C4-2B (cell line): ENCODE measurements around the gene DCT.
"Not testable (repeated sequence)": the region's sequence is repeated elsewhere in the genome, so short reads cannot be mapped to it uniquely, and the experiment has no call there.

Source experiments
- H3K27ac ChIP-seq: fragments of 450-650 bp; 2 replicates; pipeline ENCODE4 v1.5.1; 2017
- ZFX ChIP-seq: fragments of 450-650 bp; IDR thresholded peaks from 2 replicates; pipeline ENCODE4 v1.6.1; 2017
- TF ChIP-seq, protein P1 (sequence below): fragments of 450-650 bp; conservative IDR thresholded peaks from 2 replicates; pipeline ENCODE4 v1.5.1; 2017; ENCODE audit warnings: mild to moderate bottlenecking

Gene DCT

DNA sequence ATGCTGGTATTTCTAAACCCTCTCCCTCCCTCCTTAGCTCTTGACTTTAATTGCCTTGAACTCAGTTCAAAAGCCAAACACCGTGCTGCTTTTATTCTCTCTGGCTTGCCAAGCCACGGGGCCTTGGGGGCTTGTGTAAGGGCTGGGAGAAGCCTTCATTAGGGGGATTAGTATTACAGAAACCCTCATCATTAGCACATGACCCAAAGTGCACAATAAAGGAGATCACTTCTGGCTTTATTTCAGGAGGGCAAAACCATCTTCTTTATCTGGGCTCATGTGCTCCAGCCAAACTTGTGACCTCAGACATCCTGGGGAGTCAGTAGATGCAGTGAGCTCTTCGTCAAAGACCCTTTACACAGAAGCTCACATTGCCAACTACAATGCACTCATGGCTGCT is at the start of gene DCT:
Gene DCT (minus strand): TSS at position 67 of the 400 bp plus-strand sequence. CDS start 427 bp downstream, outside the sequence.
- H3K27ac ChIP-seq: no peak within 1 kb of the TSS
- TF ChIP-seq, protein P1, sequence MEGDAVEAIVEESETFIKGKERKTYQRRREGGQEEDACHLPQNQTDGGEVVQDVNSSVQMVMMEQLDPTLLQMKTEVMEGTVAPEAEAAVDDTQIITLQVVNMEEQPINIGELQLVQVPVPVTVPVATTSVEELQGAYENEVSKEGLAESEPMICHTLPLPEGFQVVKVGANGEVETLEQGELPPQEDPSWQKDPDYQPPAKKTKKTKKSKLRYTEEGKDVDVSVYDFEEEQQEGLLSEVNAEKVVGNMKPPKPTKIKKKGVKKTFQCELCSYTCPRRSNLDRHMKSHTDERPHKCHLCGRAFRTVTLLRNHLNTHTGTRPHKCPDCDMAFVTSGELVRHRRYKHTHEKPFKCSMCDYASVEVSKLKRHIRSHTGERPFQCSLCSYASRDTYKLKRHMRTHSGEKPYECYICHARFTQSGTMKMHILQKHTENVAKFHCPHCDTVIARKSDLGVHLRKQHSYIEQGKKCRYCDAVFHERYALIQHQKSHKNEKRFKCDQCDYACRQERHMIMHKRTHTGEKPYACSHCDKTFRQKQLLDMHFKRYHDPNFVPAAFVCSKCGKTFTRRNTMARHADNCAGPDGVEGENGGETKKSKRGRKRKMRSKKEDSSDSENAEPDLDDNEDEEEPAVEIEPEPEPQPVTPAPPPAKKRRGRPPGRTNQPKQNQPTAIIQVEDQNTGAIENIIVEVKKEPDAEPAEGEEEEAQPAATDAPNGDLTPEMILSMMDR: no peak

DNA sequence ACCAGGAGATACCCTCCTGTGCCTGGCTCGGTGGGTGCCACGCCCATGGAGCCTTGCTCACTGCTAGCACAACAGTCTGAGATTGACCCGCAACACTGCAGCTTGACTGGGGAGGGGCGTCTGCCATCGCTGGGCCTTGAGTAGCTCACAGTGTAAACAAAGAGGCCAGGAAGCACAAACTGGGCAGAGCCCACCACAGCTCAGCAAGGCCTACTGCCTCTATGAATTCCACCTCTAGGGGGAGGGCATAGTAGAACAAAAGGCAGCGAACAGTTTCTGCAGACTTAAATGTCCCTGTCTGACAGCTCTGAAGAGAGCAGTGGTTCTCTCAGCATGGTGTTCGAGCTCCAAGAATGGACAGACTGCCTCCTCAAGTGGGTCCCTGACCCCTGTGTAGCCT is 47.5 kb upstream of the DCT start:
- not testable (repeated sequence) for H3K27ac ChIP-seq

DNA sequence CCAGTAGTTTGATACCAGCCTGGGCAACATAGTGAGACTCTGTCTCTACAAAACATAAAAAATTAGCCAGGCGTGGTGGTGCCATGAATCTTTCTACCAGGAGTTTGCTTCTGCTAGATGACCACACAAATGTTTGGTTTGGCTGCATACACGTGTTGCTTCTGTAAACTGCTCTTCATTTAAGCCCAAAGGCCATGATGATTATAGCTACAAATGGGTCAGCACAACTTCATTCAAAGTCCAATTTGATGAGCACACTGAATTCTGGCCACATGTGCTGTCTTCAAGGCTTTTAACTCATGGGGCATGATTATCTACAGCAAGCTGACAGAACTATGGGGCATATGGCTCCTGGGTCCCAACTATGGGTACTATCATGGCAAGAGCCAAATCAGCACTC is 46.3 kb upstream of the DCT start:
- TF ChIP-seq, protein P1: no peak
- TF ChIP-seq ZFX: no peak
- no peak overlapping the region for H3K27ac ChIP-seq

DNA sequence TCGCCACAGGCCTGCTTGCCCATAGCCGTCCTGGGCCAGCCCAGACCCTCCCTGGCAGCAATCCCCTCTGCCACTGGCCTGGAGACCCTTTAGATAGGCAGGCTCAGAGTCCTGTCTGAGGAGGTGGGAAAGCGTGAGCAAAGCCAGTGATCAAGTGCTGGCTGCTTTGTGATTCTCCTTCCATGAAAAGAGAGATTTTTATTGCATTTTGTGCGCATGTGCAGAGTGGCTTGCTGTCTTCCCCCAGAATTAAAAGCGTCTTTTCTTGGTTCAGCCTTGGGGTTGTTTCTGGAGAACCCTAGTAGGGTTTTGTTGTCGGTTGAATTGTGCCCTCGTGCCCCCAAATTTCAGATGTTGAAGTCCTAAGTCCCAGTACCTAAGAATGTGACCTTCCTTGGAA is 44.9 kb upstream of the DCT start:
- no peak for TF ChIP-seq ZFX
- TF ChIP-seq, protein P1: no peak
- H3K27ac ChIP-seq: no peak overlapping the region

DNA sequence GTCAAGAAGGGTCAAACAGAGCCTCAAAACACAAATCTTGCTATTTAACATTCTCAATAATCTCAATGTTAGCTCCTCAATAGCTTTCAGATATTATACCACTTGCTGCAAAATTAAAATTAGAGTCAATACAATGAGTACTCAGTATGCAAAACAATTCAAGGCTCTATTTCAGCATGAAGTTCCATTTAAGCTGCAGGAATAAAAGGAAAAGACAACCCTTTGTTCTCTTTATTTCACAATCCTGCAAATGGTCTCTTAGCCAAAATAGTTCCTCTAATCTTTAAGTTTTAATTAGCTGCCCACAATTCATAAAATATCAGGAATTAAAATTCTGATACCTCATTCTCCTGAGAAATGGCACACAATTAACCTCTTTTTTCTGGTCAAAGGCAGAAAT is 40.5 kb upstream of the DCT start:
- no peak for TF ChIP-seq ZFX
- TF ChIP-seq, protein P1: no peak
- H3K27ac ChIP-seq: no peak overlapping the region

DNA sequence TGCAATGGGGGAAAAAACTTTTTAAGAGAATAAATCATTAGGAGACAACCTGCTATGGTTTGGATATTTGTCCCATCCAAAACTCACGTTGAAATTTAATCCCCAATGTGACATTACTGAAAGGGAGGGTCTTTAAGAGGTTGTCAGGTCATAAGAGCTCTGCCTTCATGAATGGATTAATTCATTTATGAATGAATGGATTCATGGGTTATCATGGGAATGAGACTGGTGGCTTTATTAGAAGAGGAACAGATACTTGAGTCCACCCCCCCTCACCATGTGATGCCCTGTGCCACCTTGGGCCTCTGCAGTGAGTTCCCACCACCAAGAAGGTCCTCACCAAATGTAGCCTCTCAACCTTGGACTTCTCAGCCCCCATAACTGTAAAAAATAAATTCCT is 37.0 kb upstream of the DCT start:
- H3K27ac ChIP-seq: no peak overlapping the region
- TF ChIP-seq, protein P1: no peak

DNA sequence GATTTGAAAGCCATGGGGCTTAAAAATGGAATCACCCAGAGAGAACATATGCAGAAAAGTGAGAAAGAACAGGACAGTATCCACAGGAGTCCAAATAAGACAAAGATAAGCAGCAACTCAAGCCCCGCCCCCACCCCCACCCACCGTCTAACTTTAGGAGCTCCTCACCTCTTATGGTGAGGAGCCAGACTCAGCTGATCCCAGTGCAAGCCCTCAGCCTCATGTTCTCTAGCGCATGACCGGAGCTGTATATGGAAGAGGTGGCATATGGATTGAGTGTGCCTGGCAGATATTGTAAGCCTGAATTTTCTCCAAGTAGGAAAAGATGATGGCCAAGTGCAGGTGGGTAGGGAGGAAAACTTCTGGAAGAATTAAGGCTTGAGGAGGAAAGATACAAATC is 36.4 kb upstream of the DCT start:
- H3K27ac ChIP-seq: no peak overlapping the region
- TF ChIP-seq, protein P1: no peak
- TF ChIP-seq ZFX: no peak

DNA sequence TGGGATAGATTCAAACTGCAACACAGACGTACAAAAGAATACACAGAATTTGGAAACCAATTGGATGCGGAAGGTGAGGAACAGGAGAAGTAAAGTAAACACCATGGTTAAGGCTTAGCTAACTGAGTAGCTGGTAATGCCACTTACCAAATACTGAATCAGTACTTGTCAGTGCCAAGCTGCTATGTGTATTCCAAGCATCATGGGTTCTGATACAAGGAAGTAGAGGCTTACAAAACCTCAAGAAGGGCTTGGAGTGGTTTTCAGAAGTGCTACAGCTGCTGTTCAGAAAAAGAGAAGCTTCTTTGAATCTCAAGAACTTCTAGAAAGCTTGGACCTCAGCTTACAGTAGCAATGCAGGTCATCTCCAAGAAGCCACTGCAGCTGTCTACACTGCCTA is 35.9 kb upstream of the DCT start:
- TF ChIP-seq, protein P1: no peak
- no peak for TF ChIP-seq ZFX

More for the DNA sequence above, 35.9 kb upstream of the DCT start:
- no peak overlapping the region for H3K27ac ChIP-seq
